Inferior parietal cortex (tissue), 1 donor: Measurements from ENCODE around the gene ZBTB16.

Source experiments
- DNase-seq: peaks from one replicate; pipeline ENCODE4 v3.0.0-alpha.2; 2016; ENCODE audit errors: extremely low spot score

Gene ZBTB16

DNA sequence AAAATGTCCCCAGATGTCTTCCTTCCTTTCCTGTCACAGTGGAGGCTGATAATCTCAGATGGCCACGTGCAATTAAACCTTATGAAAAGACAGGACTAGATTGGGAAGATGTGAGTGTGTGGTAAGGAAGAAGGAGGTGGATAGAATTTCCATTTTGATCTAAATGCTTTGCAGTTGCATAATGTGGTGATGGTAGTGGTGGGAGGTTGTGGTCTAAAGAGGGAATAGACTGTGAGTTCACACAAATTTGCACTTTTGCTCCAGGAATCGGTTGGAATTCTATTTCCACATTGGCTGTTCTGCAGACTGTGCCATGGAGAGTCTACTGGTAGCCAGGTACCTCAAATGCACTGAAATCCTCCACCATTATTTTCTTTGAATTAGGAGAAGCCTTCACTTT lies 93.3 kb downstream of the ZBTB16 start:
- no peak for DNase-seq

DNA sequence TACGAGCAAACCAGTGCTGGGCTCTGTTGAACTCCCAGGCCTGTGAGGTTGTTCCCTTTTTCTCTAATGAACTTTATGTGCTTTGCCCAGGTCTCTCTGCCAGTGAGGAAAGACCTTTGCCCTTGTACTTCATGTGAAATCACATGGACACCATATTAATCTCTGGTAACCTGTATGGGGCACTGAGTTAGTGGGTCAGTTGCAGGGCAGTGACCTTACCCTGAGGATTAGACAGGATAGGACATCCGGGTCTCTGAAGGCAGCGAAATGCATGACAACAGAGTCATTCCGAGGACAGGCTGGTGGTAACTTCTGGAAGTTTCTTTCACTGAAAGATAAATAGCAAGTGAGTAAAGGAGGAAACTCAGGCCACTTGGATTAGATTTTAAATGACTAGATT lies 93.7 kb downstream of the ZBTB16 start:
- no peak for DNase-seq

DNA sequence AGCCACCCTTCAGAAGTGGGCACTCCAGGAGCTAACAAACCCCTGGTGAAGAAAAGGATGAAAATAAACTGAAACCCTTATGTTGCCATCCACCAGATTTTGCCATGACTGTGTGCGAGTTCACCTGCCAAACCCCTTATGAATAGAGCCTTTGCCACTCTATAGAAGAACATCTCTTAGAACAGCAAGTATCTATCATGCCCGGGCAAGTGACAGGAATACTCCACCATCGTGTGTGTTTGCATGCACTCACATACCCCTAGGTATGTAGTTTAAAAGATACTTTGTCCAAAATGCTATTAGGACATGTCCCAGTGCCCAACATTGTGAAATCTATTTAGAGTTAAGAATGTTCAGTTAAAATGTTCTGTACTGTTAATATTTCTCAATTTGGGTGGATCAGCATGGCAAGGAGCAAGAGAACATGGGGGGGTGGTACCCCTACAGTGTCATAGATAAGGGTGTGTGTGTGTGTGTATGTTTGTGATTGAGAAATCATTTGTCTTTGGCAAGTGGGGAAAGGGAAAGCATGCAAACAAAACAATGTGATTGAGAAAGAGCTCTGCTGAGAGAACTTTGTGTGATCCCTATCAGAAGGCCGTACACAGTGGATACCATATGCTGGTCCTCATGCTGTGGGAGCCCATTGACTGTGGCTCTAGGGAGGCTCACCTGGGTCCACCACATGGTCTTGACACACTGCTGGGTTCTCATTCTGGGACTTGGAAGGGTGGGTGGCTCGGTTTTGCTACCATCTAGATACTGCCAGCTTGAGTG lies 94.9 kb downstream of the ZBTB16 start:
- no peak for DNase-seq

DNA sequence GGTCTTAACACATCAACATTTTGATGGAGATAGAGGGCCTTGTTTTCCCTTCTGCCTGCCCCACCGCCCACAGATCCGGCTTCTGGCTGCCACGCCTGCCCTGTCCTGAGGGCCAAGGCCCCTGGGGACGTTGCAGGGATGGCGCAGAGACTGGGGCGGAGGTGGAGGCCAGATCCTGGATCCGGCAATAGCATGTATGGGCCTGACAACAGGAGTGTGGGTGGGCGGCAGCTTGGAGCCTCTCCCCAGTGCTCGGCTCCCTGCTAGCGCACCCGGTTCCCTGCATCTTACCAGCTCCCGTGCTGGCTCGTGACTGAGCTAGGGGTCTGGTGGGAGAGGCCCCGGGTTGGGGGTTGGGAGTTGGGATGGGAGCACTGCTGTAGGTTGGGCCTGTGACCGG lies 95.6 kb downstream of the ZBTB16 start:
- DNase-seq = no peak

DNA sequence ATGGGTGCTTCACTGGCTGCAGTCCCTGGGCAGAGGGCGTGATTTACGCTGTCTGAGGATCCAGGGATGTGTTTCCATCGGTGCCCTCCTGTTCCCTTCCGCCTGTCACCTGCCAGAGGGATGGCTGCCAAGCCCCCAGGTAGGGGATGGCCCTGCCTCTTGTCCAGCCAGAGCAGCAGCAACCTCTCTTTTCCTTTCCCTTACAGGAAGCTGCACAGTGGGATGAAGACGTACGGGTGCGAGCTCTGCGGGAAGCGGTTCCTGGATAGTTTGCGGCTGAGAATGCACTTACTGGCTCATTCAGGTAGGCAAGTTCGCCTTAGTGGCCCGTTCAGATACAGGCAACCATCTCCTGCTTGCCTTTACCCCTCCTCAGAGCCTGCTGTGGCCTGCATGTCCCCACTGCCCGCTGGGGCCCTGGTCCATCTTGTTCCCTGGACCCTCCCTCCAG lies 96.6 kb downstream of the ZBTB16 start:
- no peak for DNase-seq

DNA sequence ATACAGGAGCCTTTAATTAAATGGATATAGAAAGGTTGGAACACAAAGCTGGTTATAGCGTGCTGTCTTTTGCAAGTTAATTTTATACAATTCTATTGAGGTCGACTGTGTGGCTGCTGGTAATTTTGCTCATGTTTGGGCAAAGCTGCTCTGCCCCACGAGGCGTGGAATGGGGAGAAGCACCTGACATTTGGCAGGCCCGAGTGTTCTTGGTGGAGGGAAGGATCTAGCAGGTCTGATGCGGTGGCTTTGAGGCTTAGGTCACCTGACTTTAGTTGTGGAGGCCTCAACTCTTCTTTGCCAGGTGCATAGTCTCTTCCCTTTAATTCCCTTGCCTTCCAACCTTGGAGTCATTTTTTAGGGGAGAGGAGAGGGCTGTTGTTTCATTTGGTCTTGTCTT lies 97.3 kb downstream of the ZBTB16 start:
- DNase-seq = no peak

DNA sequence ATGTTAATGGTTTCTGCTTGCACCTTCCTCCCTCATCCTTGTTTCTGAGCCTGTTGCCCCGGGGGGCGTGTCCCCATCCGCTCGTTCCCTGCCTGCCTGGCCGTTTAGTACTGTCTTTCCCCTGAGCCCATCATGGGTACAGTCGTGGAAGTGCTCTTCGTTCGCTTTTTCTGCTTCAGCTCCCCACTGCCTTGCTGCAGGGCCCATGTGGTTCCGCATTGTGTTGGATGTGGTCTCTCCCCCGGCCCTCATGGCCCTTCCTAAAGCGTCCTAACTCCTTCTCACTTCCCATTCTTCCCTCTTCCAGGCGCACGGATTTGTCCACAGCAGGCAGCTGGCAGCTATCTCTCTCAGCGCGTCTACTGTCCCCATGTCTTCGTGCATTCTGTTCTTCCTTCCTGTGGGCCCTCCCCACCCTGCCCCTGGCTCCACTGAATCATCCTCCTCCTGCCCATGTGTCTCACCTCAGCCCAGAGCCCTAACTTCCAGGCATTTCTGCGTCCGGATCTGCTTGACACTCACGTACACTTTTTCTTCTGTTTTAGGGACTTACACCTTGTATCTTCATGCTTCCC lies 98.1 kb downstream of the ZBTB16 start:
- DNase-seq = no peak

DNA sequence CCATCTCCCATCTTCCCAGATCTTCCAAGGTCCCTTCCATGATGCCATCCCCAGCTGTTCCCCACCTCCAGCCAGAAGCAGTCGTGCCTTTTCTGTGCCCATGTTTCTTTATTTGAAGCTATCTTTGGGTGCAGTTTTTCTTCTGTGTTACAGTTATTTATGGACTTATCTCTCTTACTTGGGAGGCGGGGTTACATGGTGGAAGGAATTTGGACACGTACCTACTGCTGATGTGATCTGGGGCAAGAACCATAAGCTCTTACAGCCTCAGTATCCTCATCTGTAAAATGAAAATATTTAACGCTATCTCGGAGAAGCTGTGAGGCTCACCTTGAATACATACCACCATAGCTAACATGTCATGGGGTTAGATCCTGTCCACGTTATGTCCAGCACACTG lies 98.9 kb downstream of the ZBTB16 start:
- DNase-seq = no peak

DNA sequence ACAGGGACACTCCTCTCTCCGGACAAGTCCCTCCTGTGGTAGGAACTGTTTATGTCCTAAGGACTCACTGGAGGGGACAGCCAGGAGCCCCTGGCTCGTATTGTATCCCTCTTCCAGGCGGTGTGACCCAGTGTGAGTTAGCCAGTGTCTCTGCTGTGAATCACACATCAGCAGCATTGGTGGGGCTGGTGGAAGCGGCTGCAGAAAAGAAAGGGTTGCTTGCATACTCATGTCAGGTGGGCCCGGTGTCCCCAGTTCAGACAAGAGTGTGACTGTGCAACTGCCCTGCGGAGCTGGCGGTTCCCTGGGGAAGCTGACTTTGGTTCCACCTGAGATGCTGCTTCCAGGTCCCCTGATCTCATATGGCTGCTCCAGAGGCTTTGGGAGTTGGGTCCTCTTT lies 99.4 kb downstream of the ZBTB16 start:
- no peak for DNase-seq

DNA sequence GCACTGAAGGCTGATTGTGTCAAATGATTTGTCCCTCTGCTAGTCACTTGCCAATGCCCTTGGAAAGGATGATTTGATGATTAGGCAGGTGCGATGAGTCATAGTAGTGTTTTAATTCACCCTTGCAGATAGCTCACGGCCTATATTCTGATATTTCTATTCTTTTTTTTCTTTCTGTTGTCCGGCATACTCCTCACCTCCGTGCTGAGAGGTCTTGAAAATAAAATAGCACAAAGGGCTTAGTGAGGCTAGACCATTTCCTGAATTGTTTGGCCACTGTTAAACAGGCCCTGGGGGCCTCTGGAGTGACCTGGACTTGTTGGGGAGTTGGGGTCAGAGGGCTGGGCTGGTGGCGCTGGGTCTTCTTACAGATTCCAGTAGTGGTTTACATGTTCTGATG lies 99.8 kb downstream of the ZBTB16 start:
- no peak for DNase-seq

DNA sequence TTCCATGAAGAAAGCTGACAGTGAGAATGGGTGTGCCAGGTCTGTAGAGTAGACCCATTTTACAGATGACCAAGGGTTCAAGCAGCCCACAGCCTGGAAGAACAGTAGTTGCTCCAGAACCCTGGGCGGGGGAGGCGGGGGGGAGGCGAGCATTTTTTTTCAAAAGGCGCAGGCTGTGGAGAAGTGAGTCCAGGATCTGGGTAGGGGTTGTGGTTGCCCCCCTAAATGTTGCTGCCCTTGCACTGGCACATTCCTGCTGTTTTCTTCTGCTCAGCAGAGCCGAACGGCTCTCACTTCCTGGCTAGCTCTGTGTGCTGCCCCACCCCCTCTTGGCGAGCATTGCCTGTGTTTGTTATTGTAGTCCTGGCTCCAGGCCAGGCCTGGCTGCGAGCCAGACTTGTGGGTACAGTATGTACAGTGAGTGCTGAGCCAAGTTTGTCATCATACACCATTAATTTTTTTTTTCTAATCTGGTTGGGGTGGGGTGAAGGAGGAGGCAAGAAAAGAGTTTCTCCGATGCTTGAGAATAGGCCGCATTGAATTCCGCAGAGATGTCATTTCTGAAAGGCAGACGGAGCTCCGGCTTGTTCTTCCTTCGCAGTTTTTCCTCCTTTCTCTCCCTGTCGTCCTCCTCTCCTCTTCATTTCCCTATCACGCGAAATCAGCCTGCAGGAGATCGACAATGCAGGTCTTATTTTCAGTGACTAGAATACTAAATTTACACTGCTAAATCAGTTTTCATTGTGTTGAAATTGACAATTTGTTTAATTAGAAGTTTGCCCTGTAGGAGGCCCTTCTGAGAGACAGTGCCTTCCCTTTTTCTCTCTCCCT lies 100.5 kb downstream of the ZBTB16 start:
- peak; percentile 88 for DNase-seq

DNA sequence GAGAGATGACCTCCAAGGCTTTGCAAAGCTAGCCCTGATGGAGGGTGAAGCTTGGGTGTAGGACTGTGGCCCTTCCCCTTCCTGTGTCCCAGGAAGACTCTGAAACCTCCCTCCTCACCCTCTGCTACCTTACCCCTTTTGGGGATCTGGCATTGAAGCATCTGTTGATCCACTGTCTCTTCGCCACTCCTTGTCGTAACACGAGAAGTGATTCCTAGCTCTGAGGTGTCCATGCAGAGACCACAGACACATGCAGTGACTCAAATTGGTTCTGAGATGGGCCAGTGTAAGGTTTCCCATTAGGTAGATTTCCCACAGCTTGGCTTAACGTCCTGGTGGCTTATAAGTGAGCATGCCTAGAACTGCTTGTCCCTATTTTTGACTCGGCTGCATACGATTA lies 101.4 kb downstream of the ZBTB16 start:
- DNase-seq = no peak

DNA sequence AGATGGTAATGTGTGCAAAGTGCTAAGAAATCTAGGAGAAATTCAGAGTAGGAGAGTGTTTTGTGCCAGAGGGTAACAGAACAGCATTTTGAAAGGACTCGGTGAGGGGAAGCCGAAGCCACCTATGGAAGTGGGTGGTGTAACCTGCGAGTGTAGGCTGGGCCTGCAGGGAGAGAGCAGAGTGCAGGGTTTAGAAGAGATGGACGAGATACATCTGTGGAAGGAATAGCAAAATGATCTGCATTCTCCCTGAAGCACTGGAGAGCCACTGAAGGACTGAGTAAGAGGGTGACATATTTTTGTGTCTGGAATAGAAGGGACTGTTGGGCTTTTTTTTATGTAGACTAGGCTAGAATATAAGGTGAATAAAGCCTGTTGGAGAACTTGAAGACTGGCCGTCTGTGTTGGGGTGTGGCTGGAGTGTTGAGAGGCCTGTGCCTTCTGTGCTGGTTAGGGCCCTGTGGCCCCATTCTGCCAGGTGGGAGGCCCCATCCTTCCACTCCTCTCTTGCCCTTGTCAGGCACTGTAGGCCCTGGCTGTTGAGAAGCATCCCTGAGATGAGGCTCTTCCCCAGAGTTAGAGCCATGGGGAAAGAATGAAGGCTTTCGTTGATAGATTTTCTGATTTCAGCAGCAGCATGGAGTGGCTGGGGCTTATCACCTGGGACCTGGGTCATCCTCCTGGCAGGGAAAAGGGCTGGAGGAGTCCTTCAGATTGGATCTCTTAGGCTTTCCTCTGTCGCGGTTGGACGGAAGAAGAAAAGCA lies 102.2 kb downstream of the ZBTB16 start:
- DNase-seq = no peak

DNA sequence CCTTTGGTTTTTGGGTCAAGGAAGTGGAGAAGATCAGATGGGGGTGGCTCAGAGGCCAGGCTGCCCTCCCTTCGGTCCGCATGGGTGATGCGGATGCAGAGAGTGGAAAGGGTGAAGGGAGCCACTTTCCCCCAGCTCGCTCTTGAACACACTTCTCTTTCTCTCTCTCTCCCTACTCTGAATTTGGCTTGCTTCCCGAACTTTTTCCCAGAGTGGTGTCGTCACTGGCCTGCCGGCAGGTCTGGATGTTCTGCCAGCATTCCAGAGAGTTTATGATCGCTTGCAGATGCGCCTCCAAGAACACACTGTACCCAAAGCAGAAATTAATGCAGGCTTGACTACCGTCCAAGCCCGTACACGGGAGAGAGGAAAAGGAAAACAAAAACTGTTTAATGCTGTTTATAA lies 103.2 kb downstream of the ZBTB16 start:
- peak; percentile 99 for DNase-seq

DNA sequence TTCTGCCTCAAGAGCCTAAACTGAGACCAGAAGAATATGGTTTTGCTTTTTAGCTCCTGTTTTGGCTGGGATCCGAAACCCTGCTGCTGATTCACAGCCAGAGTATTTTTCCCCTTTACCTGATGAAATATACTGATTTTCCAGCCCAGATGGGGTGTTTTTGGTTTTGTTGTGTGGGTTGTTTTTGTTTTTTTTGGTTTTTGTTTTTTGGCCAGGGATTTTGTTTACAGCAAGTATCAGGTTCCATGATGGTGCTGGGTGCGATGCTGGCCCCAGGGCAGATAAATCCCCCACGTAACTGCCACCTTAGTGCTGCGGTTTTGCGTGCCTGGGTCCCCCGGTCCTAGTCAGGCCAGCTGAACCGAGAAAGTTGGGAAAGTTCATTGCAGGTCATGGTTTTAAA lies 103.7 kb downstream of the ZBTB16 start:
- DNase-seq = no peak

DNA sequence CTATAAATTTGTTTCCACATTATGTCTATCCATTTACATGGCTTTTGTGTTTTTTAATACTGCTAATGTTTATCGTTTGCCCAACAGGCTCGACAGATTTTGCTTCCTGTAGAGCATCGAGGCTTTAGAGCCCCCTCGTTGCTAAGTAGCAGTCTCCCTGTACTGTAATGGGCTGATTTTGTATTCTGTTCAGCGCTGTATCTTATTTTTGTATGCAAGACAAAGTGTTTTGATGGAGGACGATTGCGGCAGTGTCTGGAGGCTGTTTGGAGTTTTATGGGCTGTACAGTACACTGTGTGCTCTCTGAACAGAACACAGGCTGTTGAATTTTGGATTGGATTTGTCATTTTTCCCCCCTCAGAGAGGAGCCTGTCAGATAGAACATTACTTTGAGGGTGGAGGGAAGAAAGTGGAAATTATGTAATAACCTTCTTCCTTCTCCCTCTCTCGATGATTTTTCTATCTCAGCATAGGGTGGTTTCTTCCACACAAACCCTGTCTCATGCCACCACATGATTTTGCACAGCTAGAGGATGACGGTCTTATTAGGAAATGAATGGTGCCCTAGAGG lies 104.4 kb downstream of the ZBTB16 start:
- peak; percentile 83 for DNase-seq

DNA sequence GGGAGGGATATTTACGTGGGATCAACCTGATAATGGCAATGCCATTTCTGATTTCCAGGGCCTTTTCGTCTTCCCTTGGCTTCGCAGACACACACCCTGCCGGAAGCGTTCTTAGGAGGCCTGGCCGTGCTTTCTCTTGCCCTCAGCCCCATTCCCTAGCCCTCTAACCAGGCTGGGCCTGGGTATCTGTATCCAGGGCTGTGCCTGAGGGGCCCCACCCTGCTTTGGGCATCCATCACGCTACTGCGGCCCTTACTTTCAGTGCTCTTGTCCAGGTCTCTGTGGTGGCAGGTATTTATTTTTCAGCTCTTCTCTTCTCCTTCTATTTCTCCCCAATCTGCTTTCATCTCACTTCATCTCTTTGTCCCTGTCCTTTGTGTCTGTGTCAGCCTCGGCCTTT lies 105.0 kb downstream of the ZBTB16 start:
- DNase-seq = no peak

DNA sequence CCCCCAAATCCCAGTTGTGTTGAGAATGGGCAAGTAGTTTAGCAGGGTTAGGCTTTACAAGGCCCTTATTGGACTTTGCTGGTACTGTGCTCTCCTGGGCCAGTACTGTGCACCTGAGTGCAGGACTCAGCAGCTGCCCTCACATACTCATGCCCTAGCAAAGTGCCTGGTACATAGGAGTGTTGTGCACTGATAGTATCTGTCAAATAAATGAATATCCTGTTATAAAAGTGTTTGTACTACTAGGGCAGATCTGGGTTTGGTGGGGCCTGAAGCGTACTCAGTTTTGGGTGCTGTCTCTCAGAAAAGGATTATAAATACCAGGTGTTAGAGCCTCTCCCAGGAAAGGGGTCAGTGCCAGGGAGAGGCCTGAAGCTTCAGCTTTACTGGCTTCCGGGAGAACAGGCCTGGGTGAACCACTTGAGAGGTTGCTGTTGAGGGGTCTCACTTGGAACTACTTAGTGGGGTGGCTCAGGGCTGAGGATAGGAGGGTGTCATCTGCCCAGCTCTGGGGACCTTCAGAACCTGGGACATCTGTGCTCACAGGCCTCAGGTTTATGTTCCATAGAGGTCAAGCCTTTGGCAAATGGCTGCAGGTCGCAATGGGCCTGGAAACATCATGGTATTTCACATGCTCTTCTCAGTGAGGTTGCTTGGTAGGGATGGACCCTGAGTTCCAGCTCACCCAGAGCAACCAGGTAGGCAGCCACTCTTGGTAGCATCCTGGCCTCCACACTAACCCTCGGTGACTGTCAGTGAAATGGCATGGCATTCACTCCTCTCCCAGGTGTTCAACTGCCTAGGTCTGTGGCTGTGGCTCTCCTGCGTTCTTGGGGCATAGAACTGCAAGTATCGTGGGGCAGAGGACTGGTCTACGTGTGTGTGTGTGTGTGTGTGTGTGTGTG lies 106.1 kb downstream of the ZBTB16 start:
- DNase-seq = no peak

DNA sequence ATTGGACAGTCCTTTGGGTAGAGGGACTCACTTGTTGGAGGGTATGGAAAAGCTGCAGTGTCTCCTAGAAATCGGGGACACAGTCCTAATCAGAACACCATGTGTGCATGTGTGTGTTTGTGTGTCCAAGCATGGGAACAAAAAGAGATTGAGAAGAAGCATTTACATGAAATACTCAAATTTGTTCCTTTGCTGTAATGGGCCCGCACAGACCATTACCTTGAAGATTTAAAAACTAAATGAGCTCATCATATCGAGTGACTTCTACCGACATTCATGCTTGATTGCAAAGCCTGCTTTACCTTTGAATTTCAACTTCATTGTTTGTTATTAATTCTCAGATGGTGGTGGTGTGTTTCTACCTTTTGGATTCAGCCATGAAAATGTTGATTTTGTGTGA lies 106.9 kb downstream of the ZBTB16 start:
- DNase-seq = no peak

DNA sequence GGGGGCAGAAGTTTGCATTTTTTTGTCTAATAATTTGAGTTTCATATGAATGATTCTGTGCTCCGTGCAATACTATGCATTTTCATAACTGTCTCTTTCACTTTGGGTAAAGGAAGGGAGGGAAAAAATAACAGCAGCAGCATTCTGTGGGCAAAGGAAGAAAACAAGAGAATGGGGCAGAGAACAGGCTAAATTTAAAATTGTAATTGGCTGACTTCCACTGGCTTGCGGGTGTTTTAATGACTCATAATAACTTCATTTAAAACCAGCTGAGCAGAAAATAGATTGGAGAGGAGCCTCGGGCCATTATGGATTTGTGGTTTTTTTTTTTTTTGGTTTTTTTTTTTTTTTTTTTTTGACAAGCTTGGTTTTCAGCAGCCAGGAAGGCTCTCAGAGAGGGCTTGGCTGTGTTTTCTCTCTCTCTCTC lies 107.4 kb downstream of the ZBTB16 start:
- DNase-seq = peak; percentile 87

DNA sequence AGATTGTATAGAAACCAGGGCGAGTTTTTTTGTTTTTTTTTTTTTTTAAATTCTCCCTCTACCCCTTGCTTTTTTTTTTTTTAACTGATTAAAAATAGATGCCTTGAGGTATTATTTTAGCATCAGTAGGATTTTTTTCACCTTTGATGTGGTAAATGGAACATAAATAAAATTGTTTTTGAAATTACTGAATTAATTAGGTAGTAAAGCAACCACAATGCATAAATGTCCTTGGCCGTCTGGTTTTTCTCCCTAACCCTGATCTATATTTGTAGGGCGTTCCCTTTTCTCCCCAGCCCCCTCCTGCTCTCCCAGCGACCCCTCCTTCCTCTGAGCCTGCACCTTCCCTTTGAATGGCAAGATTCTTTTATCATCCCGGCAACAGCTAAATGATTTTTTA lies 107.8 kb downstream of the ZBTB16 start:
- no peak for DNase-seq
